NCI-H524 treated with DMSO at 0.1 percent for 48 hours (cell line): ENCODE results near the gene HOXA5.

Experiments
- DNase-seq: peaks from one replicate; lab custom pipeline; 2025; lab: John Stamatoyannopoulos, UW

Gene HOXA5

DNA sequence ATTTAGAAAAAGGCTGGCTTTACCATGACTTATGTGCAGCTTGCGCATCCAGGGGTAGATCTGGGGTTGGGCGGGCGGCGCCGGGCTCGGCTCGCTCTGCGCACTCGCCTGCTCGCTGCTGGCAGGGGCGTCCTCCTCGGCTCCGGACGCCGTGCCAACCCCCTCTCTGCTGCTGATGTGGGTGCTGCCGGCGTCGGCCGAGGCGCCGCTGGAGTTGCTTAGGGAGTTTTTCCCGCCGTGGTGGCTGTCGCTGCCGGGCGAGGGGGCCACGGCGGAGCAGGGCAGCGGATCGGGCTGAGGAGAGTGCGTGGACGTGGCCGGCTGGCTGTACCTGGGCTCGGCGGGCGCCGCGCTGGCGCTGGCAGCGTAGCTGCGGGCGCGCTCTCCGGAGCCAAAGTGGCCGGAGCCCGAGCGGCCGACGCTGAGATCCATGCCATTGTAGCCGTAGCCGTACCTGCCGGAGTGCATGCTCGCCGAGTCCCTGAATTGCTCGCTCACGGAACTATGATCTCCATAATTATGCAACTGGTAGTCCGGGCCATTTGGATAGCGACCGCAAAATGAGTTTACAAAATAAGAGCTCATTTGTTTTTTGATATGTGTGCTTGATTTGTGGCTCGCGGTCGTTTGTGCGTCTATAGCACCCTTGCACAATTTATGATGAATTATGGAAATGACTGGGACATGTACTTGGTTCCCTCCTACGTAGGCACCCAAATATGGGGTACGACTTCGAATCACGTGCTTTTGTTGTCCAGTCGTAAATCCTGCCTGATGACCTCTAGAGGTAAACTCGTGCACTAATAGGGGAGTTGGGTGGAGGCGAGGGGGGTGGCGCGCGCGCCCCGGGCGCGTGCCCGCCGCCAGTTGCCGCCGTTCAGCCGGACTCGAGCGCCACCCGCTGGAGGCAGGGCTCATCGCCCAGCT is at the start of gene HOXA5:
Gene HOXA5, minus strand, starts transcription at position 659 of the 927 bp plus-strand sequence. Its CDS starts 74 bp downstream, at position 585.
- peak; percentile 74 for DNase-seq

DNA sequence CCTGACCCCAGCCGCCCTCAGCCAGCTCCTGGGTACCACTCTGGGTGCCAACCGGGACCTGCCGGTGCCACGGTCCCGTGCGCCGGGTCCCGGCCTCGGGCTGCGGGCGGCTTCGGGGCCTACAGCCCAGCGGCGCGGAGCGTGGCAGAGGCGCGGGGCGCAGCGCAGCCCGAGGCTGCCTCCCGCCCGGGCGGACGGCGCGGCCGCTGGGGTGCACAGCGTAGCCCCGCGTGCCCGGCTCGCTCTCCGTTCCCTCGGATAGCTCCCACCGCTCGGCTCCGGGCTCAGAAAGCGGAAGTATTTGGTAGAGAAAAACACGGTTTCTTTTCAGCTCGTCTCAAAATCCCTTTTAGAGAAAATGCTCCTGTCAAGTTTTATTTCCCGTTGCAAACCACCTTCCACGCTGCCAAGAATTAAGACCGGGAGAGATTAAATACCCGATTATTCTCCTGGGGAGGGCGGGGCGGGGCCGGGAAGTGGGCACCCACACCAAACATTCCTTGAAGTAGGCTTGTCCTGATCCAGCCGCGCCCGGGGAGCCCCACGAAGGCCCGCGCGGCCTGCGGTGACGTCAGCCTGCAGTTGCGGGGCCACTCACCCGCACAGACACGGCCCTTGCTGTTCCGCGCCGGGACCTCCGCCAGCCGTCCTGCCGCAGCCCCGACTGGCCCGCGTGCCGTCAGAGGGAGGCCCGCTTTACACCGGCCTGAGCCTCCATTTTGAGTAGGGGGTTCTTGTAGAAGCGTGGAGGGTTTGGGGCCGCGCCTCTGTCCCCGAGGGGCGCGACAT is 49.3 kb upstream of the HOXA5 start:
- DNase-seq = no peak

DNA sequence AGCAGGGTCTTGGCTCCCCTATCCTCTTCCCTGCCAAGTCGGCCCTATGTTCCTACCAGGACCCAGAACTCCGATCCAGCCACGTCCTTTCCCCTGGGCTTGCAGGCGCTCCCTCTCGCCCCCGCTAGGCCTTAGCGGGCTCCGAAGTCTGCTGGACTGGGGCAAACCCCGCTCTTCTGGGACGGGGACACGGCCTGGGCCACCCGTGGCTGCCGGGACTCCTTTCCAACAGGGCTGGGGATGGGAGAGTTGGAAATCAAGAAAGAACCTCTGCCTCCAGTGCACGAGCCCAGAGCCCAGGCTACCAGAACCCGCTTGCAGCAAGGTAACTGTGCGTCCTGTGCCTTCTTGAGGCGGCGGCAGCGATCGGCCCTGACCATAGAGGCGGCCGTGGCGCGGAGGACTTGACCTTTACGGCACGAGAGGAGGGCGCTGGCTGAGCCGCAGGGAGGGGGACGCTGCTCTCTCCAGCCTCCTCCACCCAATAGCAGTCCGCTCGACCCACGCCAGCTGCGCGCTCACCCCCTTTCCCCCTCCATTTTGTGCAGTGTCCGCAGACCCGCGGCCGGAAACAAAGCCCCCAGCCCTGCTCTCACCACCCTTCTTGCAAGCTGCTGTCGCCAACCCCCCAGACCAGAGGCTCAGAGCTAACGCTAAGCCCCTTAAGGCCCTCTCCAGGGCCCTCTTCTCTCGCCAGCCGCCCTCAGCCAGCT is 48.5 kb upstream of the HOXA5 start:
- DNase-seq = no peak

DNA sequence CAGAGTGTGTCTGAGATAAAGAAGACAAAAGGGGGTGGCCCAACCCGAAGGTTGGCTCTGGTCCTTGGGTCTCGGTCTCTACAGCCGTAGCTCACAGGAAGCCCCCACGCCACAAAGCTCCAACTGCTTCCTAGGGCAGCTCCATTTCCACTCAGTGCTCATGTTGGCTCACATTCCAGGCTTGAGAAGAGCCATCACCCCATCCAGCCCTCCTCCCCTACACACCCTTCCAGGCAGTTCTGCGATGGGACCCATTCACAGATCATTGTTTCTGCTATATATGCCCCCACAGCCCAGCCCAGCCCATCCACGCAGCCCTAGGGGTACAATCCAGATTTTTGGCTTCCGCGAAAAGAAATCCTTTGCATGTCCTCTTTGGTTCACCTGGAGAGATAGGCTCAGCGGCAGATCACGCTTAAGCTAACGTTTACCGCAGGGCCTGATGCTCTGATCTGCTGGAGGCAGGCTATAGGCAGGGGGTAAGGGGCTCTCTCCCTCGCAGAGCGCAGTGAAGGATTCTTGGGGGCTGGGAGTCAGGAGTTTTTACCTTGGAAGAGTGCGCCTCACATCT is 47.8 kb upstream of the HOXA5 start:
- DNase-seq = no peak

DNA sequence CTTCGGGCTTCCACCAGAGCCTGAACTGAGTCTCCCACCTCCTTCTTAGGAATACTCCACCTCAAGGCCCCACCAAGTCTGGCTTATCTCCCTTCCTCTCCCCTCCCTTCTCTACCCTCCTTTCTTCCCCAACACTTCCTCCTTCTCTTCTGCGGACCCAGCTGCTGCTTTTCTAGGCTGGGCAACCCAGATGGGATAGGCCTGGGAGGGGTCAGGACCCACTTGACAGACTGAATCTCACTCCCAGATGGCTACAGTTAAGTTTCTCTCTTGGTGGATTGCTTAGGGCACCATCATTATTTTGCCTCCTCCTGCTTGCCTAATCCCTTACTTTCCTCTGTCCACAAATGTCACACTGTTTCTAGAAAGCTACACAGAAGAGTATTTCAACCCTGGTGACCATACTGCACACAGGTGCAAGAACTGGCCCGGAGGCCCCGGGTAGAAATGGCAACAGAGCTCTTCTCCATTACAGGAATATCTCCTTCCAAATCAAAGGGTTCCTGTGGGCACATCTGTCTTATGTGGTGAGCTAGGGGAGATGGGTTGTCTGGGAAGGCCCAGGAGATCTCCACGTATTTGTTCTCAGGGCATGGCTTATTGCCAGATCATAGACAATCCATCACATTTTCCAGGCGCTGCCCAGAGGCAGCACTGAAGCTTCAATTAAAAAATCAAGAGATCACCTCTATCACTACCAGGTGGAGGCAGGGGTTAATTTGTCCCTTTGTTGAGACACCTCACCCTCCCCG is 46.7 kb upstream of the HOXA5 start:
- DNase-seq = peak; percentile 75

DNA sequence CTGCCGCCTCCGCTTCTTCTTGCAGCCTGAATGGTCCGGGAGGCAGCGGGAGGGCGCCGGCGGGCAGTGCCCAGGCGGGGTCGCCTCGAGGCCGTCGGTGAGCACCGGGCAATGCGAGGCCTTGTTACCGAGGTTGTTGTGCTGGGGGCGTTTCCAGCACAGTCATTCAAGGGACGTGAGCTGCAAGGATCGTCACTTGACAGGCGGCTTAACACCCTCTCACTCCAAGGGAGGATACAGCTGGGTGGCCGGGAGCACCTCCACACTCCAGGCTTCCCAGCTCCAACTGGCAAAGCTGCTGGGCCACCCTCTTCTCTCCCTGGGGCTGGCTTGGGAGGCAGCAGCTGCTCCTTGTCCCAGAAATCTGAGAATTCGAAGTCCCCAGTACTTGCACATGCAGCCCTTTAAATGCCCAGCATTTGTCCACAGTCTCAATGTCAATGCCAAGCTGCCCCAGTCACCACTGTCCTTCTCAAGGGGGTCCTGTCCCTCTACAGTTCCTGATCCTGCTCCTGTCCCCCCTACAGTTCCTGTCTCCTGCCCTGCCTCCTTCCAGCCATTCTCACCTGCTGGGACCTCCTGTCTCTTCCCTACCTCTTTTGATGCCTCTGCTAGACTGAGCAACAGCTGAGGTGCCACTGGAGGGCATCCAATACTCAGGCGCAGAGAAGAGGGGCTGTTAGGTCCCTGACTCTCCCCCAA is 46.0 kb upstream of the HOXA5 start:
- DNase-seq = no peak

DNA sequence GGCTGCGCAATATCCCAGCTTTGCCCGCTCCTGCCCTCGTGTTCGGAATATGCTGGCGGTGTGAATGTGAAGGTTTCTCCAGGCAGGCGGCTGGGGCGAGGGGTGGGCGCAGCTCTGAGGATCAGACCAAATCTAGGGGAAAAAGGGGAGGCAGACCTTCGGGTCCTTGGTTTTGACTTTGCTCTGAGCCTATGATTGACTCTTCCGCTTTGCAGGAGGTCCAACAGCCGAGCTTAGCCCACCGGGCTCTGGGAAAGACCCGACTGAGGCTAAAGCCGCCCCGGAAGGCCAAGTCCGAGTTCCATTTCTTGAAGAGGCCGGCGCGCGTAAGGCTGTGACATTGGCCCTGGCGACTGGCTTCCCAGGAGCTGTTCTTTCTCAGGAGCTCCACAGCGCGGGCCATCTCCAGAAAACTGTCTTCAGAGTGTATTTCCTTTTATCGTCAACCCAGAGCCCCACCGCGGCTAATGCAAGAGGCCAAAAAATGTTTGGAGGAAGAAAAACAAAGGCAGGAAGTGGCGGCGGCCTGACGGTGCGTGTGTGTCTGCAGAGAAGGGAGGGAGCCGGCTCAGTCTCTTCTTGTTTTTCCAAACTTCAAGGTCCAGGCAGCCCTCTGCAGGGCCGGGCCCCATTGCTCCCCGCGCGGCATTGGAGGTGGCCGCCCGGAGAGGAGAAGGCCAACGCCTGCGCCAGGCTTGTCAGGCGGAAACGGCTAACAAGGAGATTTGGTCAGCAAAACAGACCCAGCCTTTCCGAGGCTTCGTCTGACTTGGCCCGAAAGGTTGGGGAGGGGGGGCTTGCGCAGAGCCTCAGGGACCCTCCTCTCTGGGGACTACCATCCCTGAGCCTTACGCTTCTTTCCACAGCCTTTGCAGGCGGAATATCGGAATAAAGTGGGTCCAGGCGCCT is 45.2 kb upstream of the HOXA5 start:
- no peak for DNase-seq

DNA sequence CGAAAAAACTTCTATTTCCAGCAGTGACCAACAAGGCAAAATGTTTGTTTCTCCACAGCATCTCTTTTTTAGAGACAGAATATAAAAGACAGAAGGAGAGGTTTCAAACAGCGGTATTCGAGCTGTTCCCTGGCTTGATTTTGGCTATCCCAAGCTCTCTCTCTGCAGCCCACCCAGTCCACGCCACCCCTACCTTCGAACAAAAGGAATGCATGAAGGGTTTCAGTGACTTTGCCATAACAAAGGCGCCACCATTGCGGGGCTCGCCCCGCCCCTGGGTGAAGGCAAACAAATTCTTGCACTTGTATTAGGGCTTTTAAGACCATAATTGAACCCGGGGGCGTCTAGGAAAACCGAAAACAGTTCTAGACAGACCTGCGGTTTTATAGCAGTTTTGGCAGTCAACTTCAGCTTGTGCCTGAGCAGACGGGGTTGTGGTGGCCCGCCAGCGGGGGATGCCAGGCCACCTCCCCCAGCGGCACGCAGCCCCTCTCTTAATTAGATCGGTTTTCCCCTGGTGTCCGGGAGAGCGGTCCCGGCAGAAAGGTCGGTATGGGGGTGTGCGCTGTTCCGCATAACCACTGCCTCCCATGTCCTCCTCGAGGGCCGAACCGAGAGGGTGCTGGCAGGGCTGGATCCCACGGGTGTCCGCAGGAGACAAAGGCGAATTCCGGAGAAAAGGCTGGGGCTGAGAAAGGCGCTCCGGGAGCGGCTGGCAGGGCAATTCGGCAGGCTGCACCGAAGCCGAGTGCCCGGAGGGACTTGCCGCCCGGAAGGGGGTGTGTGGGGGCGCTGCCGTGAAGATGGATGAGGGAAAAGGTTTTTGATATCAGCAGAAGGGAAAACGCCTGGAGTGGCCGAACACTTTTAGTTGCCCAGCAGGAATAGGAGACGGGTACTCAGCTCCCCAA is 44.2 kb upstream of the HOXA5 start:
- no peak for DNase-seq

DNA sequence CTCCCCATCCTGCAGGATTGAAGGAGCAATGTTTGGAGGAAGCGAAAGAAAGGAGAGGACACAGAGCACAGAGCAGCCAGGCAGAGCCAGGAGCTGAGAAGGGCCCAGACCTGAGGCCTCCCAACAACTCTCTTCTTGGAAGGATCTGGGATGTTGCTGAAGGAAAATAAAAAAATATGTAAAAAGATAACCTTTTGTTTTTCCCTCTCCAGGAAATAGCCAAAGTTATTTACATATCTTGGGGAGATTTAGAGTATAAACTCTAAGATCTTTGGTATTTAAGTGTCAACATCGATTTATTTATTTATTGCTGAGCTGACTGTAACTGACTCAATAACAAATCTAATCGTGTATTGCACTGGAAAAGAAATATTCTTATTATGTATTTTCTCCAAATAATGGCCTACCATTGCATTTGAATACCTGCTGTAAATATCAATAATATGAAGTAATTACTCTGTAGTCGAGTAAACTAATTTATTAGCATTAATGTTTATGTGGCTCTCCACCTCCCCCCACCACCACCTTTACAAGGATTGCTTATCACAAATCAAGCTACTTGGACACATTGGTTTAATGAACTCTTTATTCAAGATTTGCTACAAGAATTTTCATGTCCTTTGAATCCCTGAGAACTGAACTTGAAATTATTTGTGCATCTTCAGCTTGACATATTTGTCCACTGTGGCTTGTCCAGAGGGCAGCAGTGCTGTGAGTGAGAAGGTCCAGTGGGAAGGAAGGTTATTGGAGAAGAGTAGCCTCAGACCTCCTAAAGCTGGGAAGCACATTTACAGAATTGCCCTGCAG is 43.4 kb upstream of the HOXA5 start:
- no peak for DNase-seq

DNA sequence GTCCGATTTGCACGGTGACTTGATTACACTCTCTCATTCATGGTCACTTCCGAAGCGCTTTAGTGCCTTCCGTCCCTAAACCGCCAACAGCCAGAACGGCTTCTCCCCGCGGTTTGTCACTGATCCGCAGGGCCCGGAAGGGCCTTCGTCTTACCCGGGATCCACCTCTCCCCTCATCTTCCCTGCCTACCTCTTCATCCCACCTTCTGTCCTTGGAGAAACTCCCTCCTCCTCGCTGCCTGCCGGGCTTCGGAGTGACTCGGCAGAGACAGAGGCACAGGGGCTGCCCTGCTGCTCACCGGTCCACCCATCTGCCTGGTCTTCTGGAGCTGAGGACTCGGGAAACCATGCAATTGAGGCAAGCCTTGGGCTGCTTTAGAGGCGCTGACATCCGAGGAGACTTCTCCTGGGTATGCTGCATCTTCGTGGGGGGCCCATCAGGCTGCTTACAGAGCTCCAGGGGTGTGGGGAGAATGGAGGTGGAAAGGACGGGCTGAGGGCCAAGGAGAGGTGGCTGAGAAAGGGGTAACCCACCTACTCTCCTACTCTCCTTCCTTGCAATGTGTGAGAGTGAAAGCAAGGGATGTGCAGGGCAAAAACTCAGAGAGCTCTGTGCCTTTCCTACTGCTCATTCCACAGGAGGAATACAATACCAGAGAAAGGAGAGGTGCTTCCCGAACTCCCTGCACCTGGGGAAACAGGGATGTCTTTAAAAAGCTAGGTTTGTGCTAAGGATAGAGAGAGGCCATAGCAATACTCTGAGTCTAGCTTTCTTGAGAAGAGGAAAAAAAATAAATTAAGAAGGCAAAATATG is 42.6 kb upstream of the HOXA5 start:
- DNase-seq = no peak

DNA sequence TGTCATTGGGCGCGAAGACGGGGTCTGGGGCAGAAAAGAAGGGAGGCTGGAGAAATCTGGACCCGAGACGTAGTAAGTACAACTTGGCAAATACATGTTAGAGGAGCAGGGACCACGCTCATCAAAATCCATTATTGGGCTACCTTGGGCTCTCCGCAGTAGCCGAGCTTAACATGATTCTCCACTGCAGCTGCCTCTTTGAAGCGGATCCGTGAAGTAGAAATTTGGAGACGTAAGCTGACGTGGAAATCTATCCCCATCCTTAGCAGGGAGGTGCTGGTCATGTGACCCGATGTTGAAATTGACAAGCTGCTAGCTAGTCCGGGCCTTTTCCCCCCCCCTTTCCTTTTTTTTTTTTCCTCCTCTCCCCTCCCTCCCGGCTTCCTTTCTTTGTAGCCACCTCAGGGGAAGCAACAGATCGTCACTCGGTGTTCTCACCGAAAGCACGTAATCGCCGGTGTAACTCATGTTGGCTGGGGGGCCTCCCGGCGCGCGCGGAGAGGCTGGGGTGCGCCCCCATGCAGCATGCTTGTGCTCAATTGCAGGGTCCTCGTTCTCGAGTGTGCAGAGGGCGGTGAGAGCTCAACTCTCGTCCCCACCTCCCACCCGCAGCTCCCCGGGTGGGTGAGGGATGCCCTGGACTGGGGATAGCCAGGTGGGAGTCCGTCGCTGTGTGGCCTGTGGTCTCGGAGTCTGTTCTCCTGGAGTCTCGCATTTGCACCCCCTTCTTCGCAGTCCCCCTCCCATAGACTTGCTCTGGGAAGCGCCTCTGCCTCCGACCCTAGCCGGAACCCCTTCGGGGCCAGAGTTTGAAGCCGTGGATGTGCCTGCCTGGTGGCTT is 41.8 kb upstream of the HOXA5 start, which contains the start of gene HOXA11:
Gene HOXA11, minus strand, starts transcription at position 220 of the 841 bp plus-strand sequence. Its CDS starts 88 bp downstream, at position 132.
- DNase-seq = no peak

DNA sequence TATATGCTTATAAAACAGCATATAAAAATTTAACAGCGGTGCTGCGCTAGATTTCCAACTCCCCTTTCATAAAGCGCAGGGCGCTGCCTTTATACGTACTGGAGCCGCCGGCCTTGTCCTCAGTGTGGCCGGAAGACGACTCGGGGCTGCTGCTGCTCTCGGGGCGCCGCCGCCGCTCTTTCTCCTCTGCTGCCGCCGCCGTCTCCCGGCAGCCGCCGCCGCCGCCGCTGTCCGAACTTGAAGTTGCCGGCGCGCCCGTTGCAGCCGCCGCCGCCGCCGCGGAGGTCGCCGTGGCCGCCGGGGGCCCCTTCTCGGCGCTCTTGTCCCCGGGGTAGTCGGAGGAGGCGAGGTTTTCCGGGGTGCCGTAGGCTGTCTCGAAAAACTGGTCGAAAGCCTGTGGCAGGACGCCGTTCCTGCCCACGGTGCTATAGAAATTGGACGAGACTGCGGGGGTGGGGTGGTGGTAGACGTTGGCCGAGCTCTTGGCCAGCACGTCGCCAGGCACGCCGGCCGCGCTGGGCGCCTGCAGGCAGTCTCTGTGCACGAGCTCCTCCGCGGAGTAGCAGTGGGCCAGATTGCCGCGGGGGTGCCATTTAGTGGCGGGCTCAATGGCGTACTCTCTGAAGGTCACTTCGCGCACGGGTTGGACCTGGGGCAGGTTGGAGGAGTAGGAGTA is 41.0 kb upstream of the HOXA5 start:
- no peak for DNase-seq

DNA sequence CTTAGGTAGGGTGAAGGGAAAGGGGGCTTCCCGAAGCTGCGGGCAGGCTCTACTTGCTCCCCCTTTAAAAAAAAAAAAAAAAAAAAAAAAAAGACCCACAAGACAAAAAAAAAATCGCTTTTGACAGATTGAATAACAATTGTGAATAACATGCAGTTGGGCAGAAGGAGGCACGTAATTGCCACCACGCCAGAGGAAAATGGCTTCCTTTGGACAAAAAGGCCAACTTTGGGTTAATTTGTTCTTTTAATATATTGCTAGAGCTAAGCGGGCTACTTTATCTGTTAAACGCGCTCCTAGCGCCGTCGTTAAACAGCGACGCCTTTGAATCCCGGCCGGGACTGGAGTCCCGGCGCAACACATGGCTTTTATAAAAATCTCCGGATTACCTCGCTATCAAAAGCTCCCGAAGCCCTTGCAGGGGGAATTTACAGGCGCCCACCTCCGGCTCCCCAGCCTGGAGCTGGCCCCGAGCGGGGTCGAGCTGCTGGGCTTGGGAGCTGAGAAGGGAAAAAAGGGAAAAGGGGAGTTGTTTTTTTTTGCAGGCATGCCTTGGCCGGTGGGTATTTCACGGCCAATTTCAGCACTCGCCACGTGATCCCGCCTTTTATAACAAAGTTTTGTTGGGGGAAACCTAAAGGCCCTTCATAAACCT is 40.3 kb upstream of the HOXA5 start:
- no peak for DNase-seq

DNA sequence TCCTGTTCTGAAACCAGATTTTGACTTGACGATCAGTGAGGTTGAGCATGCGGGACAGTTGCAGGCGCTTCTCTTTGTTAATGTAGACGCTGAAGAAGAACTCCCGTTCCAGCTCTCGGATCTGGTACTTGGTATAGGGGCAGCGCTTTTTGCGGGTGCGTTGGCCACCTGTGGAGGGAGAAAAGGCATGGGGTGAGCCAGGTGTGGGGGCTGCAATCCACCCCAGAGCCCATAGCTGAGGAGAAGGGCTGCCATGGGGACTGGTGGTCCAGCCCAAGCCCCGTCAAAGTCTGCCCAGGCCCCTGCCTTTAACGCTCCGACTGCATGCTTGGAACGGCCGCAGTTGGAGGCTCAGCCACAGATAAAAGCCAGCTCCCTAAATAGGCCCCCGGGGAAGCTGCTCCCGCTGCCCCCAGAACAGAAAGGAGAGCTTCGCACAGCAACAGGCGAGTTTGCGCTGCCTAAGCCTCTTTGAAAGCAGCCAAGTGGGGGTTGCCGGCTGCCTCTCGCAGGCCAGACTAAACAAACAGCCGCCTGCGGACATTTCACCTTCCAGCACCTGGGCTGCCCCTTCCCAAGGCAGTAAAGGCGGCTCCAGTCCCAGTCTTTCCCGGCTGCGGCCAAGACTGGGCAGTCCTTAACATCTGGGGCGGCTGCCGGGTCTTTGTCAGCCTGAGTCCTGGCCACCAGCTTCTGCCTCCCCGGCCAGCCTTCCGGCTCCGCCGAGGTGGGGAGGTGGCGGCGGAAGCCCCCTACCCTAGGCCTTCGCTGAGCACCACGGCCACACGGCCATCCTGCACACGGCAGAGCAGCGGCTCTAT is 39.6 kb upstream of the HOXA5 start:
- DNase-seq = peak; percentile 23
